H9 (cell line): ENCODE results near the gene PLEKHA7. TPM values are rescaled to one million over a fixed set of nuclear protein-coding genes. Genes with fewer than 3 reads are reported as not detected.

Experiments used
- DNase-seq: peaks from one replicate; pipeline ENCODE4 v3.0.0-alpha.2; 2017
- H2AFZ ChIP-seq: one replicate; pipeline ENCODE4 v1.6.1; 2013; ENCODE audit warnings: mild to moderate bottlenecking, low read length, control low read depth, moderate library complexity
- H2AK5ac ChIP-seq: 2 replicates; pipeline ENCODE4 v1.6.1; 2013; ENCODE audit warnings: low read length, control low read depth, mixed read lengths; ENCODE audit not compliant: insufficient read length
- H2BK120ac ChIP-seq: one replicate; pipeline ENCODE4 v1.6.1; 2013; ENCODE audit warnings: low read depth, mild to moderate bottlenecking, low read length, control low read depth, inconsistent platforms; ENCODE audit not compliant: poor library complexity, severe bottlenecking
- H2BK12ac ChIP-seq: 2 replicates; pipeline ENCODE4 v1.6.1; 2013; ENCODE audit warnings: low read length, control low read depth, mixed read lengths, low read depth; ENCODE audit not compliant: insufficient read length
- H2BK15ac ChIP-seq: 2 replicates; pipeline ENCODE4 v1.6.1; 2013; ENCODE audit warnings: low read depth, low read length, control low read depth
- H2BK20ac ChIP-seq: one replicate; pipeline ENCODE4 v1.6.1; 2013; ENCODE audit warnings: low read depth, mild to moderate bottlenecking, low read length, control low read depth, inconsistent platforms; ENCODE audit not compliant: poor library complexity, severe bottlenecking
- H2BK5ac ChIP-seq: 2 replicates; pipeline ENCODE4 v1.6.1; 2013; ENCODE audit warnings: low read length, control low read depth, mixed read lengths; ENCODE audit not compliant: insufficient read length
- H3K14ac ChIP-seq: 2 replicates; pipeline ENCODE4 v1.6.1; 2013; ENCODE audit warnings: low read length, control low read depth; ENCODE audit not compliant: insufficient read depth
- H3K18ac ChIP-seq: 2 replicates; pipeline ENCODE4 v1.6.1; 2013; ENCODE audit warnings: low read depth, mild to moderate bottlenecking, mixed read lengths, low read length, control low read depth; ENCODE audit not compliant: insufficient read length
- H3K23ac ChIP-seq: 2 replicates; pipeline ENCODE4 v1.6.1; 2013; ENCODE audit warnings: low read length, control low read depth, mixed read lengths, low read depth; ENCODE audit not compliant: insufficient read length
- H3K23me2 ChIP-seq: 2 replicates; pipeline ENCODE4 v1.6.1; 2013; ENCODE audit warnings: low read depth, mild to moderate bottlenecking, mixed read lengths, low read length, control low read depth; ENCODE audit not compliant: insufficient read length, poor library complexity, severe bottlenecking
- H3K27ac ChIP-seq: 2 replicates; pipeline ENCODE4 v1.5.1; 2013; ENCODE audit warnings: low read length, control low read depth, mixed read lengths, low read depth; ENCODE audit not compliant: insufficient read length
- H3K27me3 ChIP-seq: 2 replicates; pipeline ENCODE4 v1.6.1; 2013; ENCODE audit warnings: low read length, control low read depth, inconsistent platforms; ENCODE audit not compliant: insufficient read depth
- H3K4ac ChIP-seq: 2 replicates; pipeline ENCODE4 v1.6.1; 2013; ENCODE audit warnings: low read depth, mild to moderate bottlenecking, control low read depth, inconsistent platforms, low read length, moderate library complexity
- H3K4me1 ChIP-seq: 2 replicates; pipeline ENCODE4 v1.6.1; 2013; ENCODE audit warnings: low read length, control low read depth, inconsistent platforms; ENCODE audit not compliant: insufficient read depth
- H3K4me2 ChIP-seq: 2 replicates; pipeline ENCODE4 v1.6.1; 2013; ENCODE audit warnings: low read length, control low read depth, mixed read lengths; ENCODE audit not compliant: insufficient read length, insufficient read depth
- H3K56ac ChIP-seq: 2 replicates; pipeline ENCODE4 v1.6.1; 2013; ENCODE audit warnings: low read depth, mild to moderate bottlenecking, mixed read lengths, low read length, control low read depth; ENCODE audit not compliant: insufficient read length
- H3K79me1 ChIP-seq: 2 replicates; pipeline ENCODE4 v1.6.1; 2013; ENCODE audit warnings: low read depth, mild to moderate bottlenecking, moderate library complexity, low read length, control low read depth, inconsistent platforms; ENCODE audit not compliant: insufficient read depth, poor library complexity, severe bottlenecking
- H3K79me2 ChIP-seq: 2 replicates; pipeline ENCODE4 v1.6.1; 2013; ENCODE audit warnings: low read length, control low read depth, inconsistent platforms; ENCODE audit not compliant: insufficient read depth
- H3K9ac ChIP-seq: 2 replicates; pipeline ENCODE4 v1.6.1; 2013; ENCODE audit warnings: low read length, control low read depth, mixed read lengths; ENCODE audit not compliant: insufficient read length; ENCODE audit errors: extremely low read depth
- H3K9me3 ChIP-seq: one replicate; pipeline ENCODE4 v1.6.1; 2013; ENCODE audit warnings: low read depth, low read length, inconsistent platforms; ENCODE audit not compliant: control insufficient read depth
- H3T11ph ChIP-seq: one replicate; pipeline ENCODE4 v1.6.1; 2013; ENCODE audit warnings: mild to moderate bottlenecking, low read length, control low read depth, inconsistent platforms
- H4K20me1 ChIP-seq: one replicate; pipeline ENCODE4 v1.6.1; 2013; ENCODE audit not compliant: control insufficient read depth, insufficient read length, insufficient read depth
- H4K5ac ChIP-seq: 2 replicates; pipeline ENCODE4 v1.6.1; 2013; ENCODE audit warnings: low read depth, mild to moderate bottlenecking, mixed read lengths, low read length, control low read depth; ENCODE audit not compliant: insufficient read length
- H4K8ac ChIP-seq: replicated peaks from 2 replicates; pipeline ENCODE4 v1.6.1; 2013; ENCODE audit warnings: low read length, control low read depth, mixed read lengths, low read depth; ENCODE audit not compliant: insufficient read length
- H4K91ac ChIP-seq: 2 replicates; pipeline ENCODE4 v1.6.1; 2013; ENCODE audit warnings: low read depth, mild to moderate bottlenecking, moderate library complexity, mixed read lengths, low read length, control low read depth; ENCODE audit not compliant: insufficient read length
- H3K27ac Mint-ChIP-seq, 3 experiments: 2 replicates in 2 of 3; 3 replicates in 1 of 3; pipeline ENCODE4 v1.8.0; 2020 to 2021; ENCODE audit warnings: mixed read lengths in 3 of 3, mild to moderate bottlenecking in 1 of 3, moderate library complexity in 1 of 3
- H3K27me3 Mint-ChIP-seq: 2 replicates; pipeline ENCODE4 v1.8.0; 2021; ENCODE audit warnings: low read depth, mild to moderate bottlenecking, moderate library complexity, mixed read lengths
- H3K36me3 Mint-ChIP-seq, 3 experiments: 2 replicates in 2 of 3; 3 replicates in 1 of 3; pipeline ENCODE4 v1.8.0; 2020 to 2021; ENCODE audit warnings: low read depth in 3 of 3, mixed read lengths in 3 of 3; ENCODE audit not compliant: insufficient read depth in 1 of 3
- H3K4me1 Mint-ChIP-seq, 2 experiments: 2 replicates each; pipeline ENCODE4 v1.8.0; 2020; ENCODE audit warnings: mixed read lengths in 2 of 2
- H3K4me3 Mint-ChIP-seq, 2 experiments: 2 replicates in 1 of 2; 3 replicates in 1 of 2; pipeline ENCODE4 v1.8.0; 2020 to 2021; ENCODE audit warnings: mild to moderate bottlenecking in 2 of 2, mixed read lengths in 2 of 2, moderate library complexity in 1 of 2
- H3K9me3 Mint-ChIP-seq, 2 experiments: 2 replicates in 1 of 2; 3 replicates in 1 of 2; pipeline ENCODE4 v1.8.0; 2020; ENCODE audit warnings: mild to moderate bottlenecking in 2 of 2, mixed read lengths in 2 of 2, moderate library complexity in 1 of 2
- CTCF ChIP-seq: fragments of 200-600 bp; sonication (generic); conservative IDR thresholded peaks from 3 replicates; pipeline ENCODE4 v1.8.0; 2021; ENCODE audit warnings: antibody characterized with exemption, mild to moderate bottlenecking
- WGBS: extraction: QIAGEN DNeasy Blood & Tissue Kit; methylation state at CpG from one replicate; pipeline ENCODE4 v1.1.7; 2013; ENCODE audit warnings: missing lambda C conversion rate, low lambda C conversion rate, mixed read lengths; ENCODE audit not compliant: insufficient read length; ENCODE audit errors: extremely low coverage; 5-methylcytosine and 5-hydroxymethylcytosine counted together
- total RNA-seq: library from RNA; stranded (reverse); gene quantifications from 2 replicates; pipeline ENCODE4 v1.2.1, GENCODE V29; 2021

Gene PLEKHA7
- total RNA-seq, 1 experiment from 2014 or later = 21.0 TPM

- Histone ChIP-seq H3K4me2 (no peak overlapping the region), H2AFZ (no peak overlapping the region), H3K23me2 (no peaks in the 10 kb centered on the region), H3K4ac (no peak overlapping the region), H3K27me3 (no peaks in the 10 kb centered on the region), H4K5ac (no peak overlapping the region), H4K91ac (no peak overlapping the region), H2BK15ac (no peak overlapping the region), H2AK5ac (no peak overlapping the region), H2BK5ac (no peak overlapping the region), H2BK20ac (no peak overlapping the region), H4K20me1 (no peaks in the 10 kb centered on the region), H3K14ac (no peak overlapping the region), H3K27ac (no peak overlapping the region), H3K18ac (no peak overlapping the region), H3K4me1 (peaks cover 3% of the 10 kb centered on the region; the same call in 1 of the 2 replicates), H3T11ph (no peak overlapping the region), H3K79me1 (no peaks in the 10 kb centered on the region), H3K9me3 (no peaks in the 10 kb centered on the region), H2BK12ac (no peak overlapping the region), H3K56ac (no peak overlapping the region), H4K8ac (no peak overlapping the region), H3K79me2 (0 out of 2 replicates have a peak, but pooled peaks cover 1% of the 10 kb centered on the region), H2BK120ac (no peak overlapping the region), H3K9ac (no peak overlapping the region), H3K23ac (no peak overlapping the region)
- H3K36me3 Mint-ChIP-seq = no peaks in the 10 kb centered on the region
- WGBS = no CpG with 5 or more reads among the region's 3 CpGs
- DNase-seq = no peak
- no peak overlapping the region for H3K27ac Mint-ChIP-seq
- H3K9me3 Mint-ChIP-seq = no peaks in the 10 kb centered on the region
- no peak overlapping the region for H3K4me3 Mint-ChIP-seq
- no peak for TF ChIP-seq CTCF
- H3K27me3 Mint-ChIP-seq = no peaks in the 10 kb centered on the region
- peaks cover 25 to 26% of the 10 kb centered on the region in 2 experiments for H3K4me1 Mint-ChIP-seq
These were observed 71.3 kb downstream of the PLEKHA7 start for GRCh38 chr11:16942911-16943310.
